ENCODE measurements around the gene WDR91.
A peak's percentile ranks its signal among the peaks of the same experiment; 100 is the strongest.

The WDR91 gene

GRCh38 chr7:135210888-135211178, 493 bp downstream of the WDR91 start:
- Histone ChIP-seq H3K4me3 (ENCODE audit: low read length) (peak overlapping the region; percentile 79; the same call in 1 of the 2 replicates), H3K27me3 (ENCODE audit: control insufficient read depth, insufficient read depth, low read length) (no peaks in the 10 kb centered on the region), H3K27ac (ENCODE audit: low read length) (no peak overlapping the region), H3K9me3 (ENCODE audit: control insufficient read depth, insufficient read depth, low read length) (no peaks in the 10 kb centered on the region), H3K4me1 (ENCODE audit: control insufficient read depth, insufficient read depth, low read length) (peaks cover 3% of the 10 kb centered on the region; the same call in 1 of the 2 replicates), H3K36me3 (ENCODE audit: control insufficient read depth, insufficient read depth, low read length) (no peaks in the 10 kb centered on the region)
- DNase-seq (ENCODE audit: low read depth, low spot score): no peak
- WGBS (ENCODE audit: insufficient coverage, insufficient read length): no CpG with 5 or more reads among the region's 13 CpGs

- H3K9me3 ChIP-seq (ENCODE audit: control insufficient read depth, insufficient read depth, low read length): no peaks in the 10 kb centered on the region
- peaks cover 3% of the 10 kb centered on the region; the same call in 1 of the 2 replicates for H3K4me1 ChIP-seq (ENCODE audit: control insufficient read depth, insufficient read depth, low read length)
- no peaks in the 10 kb centered on the region for H3K27me3 ChIP-seq (ENCODE audit: control insufficient read depth, insufficient read depth, low read length)
- no peak overlapping the region for H3K27ac ChIP-seq (ENCODE audit: low read length)
- H3K4me3 ChIP-seq (ENCODE audit: low read length): no peak overlapping the region
- DNase-seq (ENCODE audit: low read depth, low spot score): no peak
- WGBS (ENCODE audit: insufficient coverage, insufficient read length): no CpG with 5 or more reads among the region's 7 CpGs
- H3K36me3 ChIP-seq (ENCODE audit: control insufficient read depth, insufficient read depth, low read length): no peaks in the 10 kb centered on the region
These were observed 2.0 kb downstream of the WDR91 start for GRCh38 chr7:135209225-135209834.

GRCh38 chr7:135208102-135208793, 3.1 kb downstream of the WDR91 start:
- no peak for DNase-seq (ENCODE audit: low read depth, low spot score)
- no peaks in the 10 kb centered on the region for H3K36me3 ChIP-seq (ENCODE audit: control insufficient read depth, insufficient read depth, low read length)
- H3K27ac ChIP-seq (ENCODE audit: low read length): no peak overlapping the region
- 0 out of 2 replicates have a peak, but pooled peaks cover 1% of the 10 kb centered on the region for H3K4me1 ChIP-seq (ENCODE audit: control insufficient read depth, insufficient read depth, low read length)
- H3K27me3 ChIP-seq (ENCODE audit: control insufficient read depth, insufficient read depth, low read length): no peaks in the 10 kb centered on the region
- WGBS (ENCODE audit: insufficient coverage, insufficient read length): no CpG with 5 or more reads among the region's 6 CpGs
- H3K9me3 ChIP-seq (ENCODE audit: control insufficient read depth, insufficient read depth, low read length): no peaks in the 10 kb centered on the region
- no peak overlapping the region for H3K4me3 ChIP-seq (ENCODE audit: low read length)

GRCh38 chr7:135207406-135208101, 3.8 kb downstream of the WDR91 start:
- H3K27me3 ChIP-seq (ENCODE audit: control insufficient read depth, insufficient read depth, low read length): no peaks in the 10 kb centered on the region
- WGBS (ENCODE audit: insufficient coverage, insufficient read length): no CpG with 5 or more reads among the region's 8 CpGs
- DNase-seq (ENCODE audit: low read depth, low spot score): no peak
- H3K4me1 ChIP-seq (ENCODE audit: control insufficient read depth, insufficient read depth, low read length): 0 out of 2 replicates have a peak, but pooled peaks cover 1% of the 10 kb centered on the region
- no peaks in the 10 kb centered on the region for H3K36me3 ChIP-seq (ENCODE audit: control insufficient read depth, insufficient read depth, low read length)
- no peak overlapping the region for H3K4me3 ChIP-seq (ENCODE audit: low read length)
- H3K9me3 ChIP-seq (ENCODE audit: control insufficient read depth, insufficient read depth, low read length): no peaks in the 10 kb centered on the region
- no peak overlapping the region for H3K27ac ChIP-seq (ENCODE audit: low read length)

- no CpG with 5 or more reads among the region's 7 CpGs for WGBS (ENCODE audit: insufficient coverage, insufficient read length)
- no peak overlapping the region for H3K27ac ChIP-seq (ENCODE audit: low read length)
- no peaks in the 10 kb centered on the region for H3K36me3 ChIP-seq (ENCODE audit: control insufficient read depth, insufficient read depth, low read length)
- H3K27me3 ChIP-seq (ENCODE audit: control insufficient read depth, insufficient read depth, low read length): no peaks in the 10 kb centered on the region
- 0 out of 2 replicates have a peak, but pooled peaks cover 1% of the 10 kb centered on the region for H3K4me1 ChIP-seq (ENCODE audit: control insufficient read depth, insufficient read depth, low read length)
- H3K9me3 ChIP-seq (ENCODE audit: control insufficient read depth, insufficient read depth, low read length): no peaks in the 10 kb centered on the region
- no peak for DNase-seq (ENCODE audit: low read depth, low spot score)
- no peak overlapping the region for H3K4me3 ChIP-seq (ENCODE audit: low read length)
These were observed 4.4 kb downstream of the WDR91 start for GRCh38 chr7:135206941-135207391.

- no peak overlapping the region for H3K4me3 ChIP-seq (ENCODE audit: low read length)
- no peaks in the 10 kb centered on the region for H3K27me3 ChIP-seq (ENCODE audit: control insufficient read depth, insufficient read depth, low read length)
- no CpG with 5 or more reads among the region's 8 CpGs for WGBS (ENCODE audit: insufficient coverage, insufficient read length)
- no peak overlapping the region for H3K27ac ChIP-seq (ENCODE audit: low read length)
- 0 out of 2 replicates have a peak, but pooled peaks cover 1% of the 10 kb centered on the region for H3K4me1 ChIP-seq (ENCODE audit: control insufficient read depth, insufficient read depth, low read length)
- no peaks in the 10 kb centered on the region for H3K36me3 ChIP-seq (ENCODE audit: control insufficient read depth, insufficient read depth, low read length)
- DNase-seq (ENCODE audit: low read depth, low spot score): no peak
- no peaks in the 10 kb centered on the region for H3K9me3 ChIP-seq (ENCODE audit: control insufficient read depth, insufficient read depth, low read length)
These were observed 5.5 kb downstream of the WDR91 start for GRCh38 chr7:135205850-135206249.

- WGBS (ENCODE audit: insufficient coverage, insufficient read length): no CpG with 5 or more reads among the region's 5 CpGs
- no peaks in the 10 kb centered on the region for H3K9me3 ChIP-seq (ENCODE audit: control insufficient read depth, insufficient read depth, low read length)
- 0 out of 2 replicates have a peak, but pooled peaks cover 1% of the 10 kb centered on the region for H3K4me1 ChIP-seq (ENCODE audit: control insufficient read depth, insufficient read depth, low read length)
These were observed 6.5 kb downstream of the WDR91 start for GRCh38 chr7:135204876-135205275.

GRCh38 chr7:135204341-135204749, 7.0 kb downstream of the WDR91 start:
- Histone ChIP-seq H3K27ac (ENCODE audit: low read length) (no peak overlapping the region), H3K27me3 (ENCODE audit: control insufficient read depth, insufficient read depth, low read length) (no peaks in the 10 kb centered on the region), H3K4me3 (ENCODE audit: low read length) (no peak overlapping the region), H3K9me3 (ENCODE audit: control insufficient read depth, insufficient read depth, low read length) (no peaks in the 10 kb centered on the region), H3K4me1 (ENCODE audit: control insufficient read depth, insufficient read depth, low read length) (peaks cover 3% of the 10 kb centered on the region; the same call in 1 of the 2 replicates), H3K36me3 (ENCODE audit: control insufficient read depth, insufficient read depth, low read length) (no peaks in the 10 kb centered on the region)
- whole genome bisulfite sequencing (ENCODE audit: insufficient coverage, insufficient read length): no CpG with 5 or more reads among the region's 6 CpGs
- DNase-seq (ENCODE audit: low read depth, low spot score): no peak

More at GRCh38 chr7:135204876-135205275, 6.5 kb downstream of the WDR91 start:
- Histone ChIP-seq H3K27ac (ENCODE audit: low read length) (no peak overlapping the region), H3K4me3 (ENCODE audit: low read length) (no peak overlapping the region), H3K27me3 (ENCODE audit: control insufficient read depth, insufficient read depth, low read length) (no peaks in the 10 kb centered on the region), H3K36me3 (ENCODE audit: control insufficient read depth, insufficient read depth, low read length) (no peaks in the 10 kb centered on the region)
- DNase-seq (ENCODE audit: low read depth, low spot score): no peak

GRCh38 chr7:135201350-135201749, 10.0 kb downstream of the WDR91 start:
- WGBS (ENCODE audit: insufficient coverage, insufficient read length): no CpG with 5 or more reads among the region's 2 CpGs
- H3K36me3 ChIP-seq (ENCODE audit: control insufficient read depth, insufficient read depth, low read length): peaks cover 3% of the 10 kb centered on the region; the same call in 1 of the 2 replicates

GRCh38 chr7:135200821-135201331, 10.4 kb downstream of the WDR91 start:
- no CpG with 5 or more reads among the region's 3 CpGs for WGBS (ENCODE audit: insufficient coverage, insufficient read length)
- H3K4me3 ChIP-seq (ENCODE audit: low read length): no peak overlapping the region
- H3K27me3 ChIP-seq (ENCODE audit: control insufficient read depth, insufficient read depth, low read length): no peaks in the 10 kb centered on the region
- DNase-seq (ENCODE audit: low read depth, low spot score): no peak
- peaks cover 2% of the 10 kb centered on the region; the same call in 1 of the 2 replicates for H3K4me1 ChIP-seq (ENCODE audit: control insufficient read depth, insufficient read depth, low read length)
- no peak overlapping the region for H3K27ac ChIP-seq (ENCODE audit: low read length)
- no peaks in the 10 kb centered on the region for H3K9me3 ChIP-seq (ENCODE audit: control insufficient read depth, insufficient read depth, low read length)
- peaks cover 5% of the 10 kb centered on the region; the same call in 1 of the 2 replicates for H3K36me3 ChIP-seq (ENCODE audit: control insufficient read depth, insufficient read depth, low read length)

More at GRCh38 chr7:135201350-135201749, 10.0 kb downstream of the WDR91 start:
- H3K27ac ChIP-seq (ENCODE audit: low read length): no peak overlapping the region
- H3K4me1 ChIP-seq (ENCODE audit: control insufficient read depth, insufficient read depth, low read length): peaks cover 2% of the 10 kb centered on the region; the same call in 1 of the 2 replicates
- H3K4me3 ChIP-seq (ENCODE audit: low read length): no peak overlapping the region
- H3K27me3 ChIP-seq (ENCODE audit: control insufficient read depth, insufficient read depth, low read length): no peaks in the 10 kb centered on the region
- DNase-seq (ENCODE audit: low read depth, low spot score): no peak
- H3K9me3 ChIP-seq (ENCODE audit: control insufficient read depth, insufficient read depth, low read length): no peaks in the 10 kb centered on the region
